Measurements from ENCODE around the gene MXRA8. TPM values are rescaled to one million over a fixed set of nuclear protein-coding genes. Genes with fewer than 3 reads are reported as not detected.

The MXRA8 gene
- total RNA-seq, 1 donor from 2014 or later = 78.1 TPM

DNA sequence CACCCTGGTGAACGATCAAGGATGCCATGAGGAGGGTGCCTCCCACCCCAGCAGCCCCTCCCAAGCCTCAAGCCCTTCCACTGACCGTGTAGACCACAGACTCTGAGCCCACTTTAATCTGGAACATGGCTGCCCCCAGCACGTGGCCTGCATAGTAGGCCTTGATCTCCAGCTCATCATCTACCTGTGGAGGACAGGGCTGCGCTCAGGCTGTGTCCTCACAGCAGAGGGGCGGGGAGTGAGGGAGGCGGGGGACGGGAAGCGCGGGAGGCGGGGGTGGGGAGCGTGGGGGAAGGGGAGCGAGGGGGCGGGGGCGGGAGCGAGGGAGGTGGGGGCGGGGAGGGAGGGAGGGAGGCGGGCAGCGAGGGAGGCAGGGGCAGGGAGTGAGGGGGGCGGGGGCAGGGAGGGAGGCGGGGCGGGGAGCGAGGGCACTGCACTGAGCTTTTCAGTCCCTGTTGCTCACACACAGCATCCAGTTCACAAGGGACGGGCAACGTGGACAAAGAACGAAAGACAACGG, 42.9 kb downstream of the MXRA8 start:
- no peak for TF ChIP-seq CTCF (conservative IDR thresholded peaks at IDR 0.05)
- DNase-seq (ENCODE audit: extremely low spot score, unreplicated experiment) = no peak
- no peaks in the 10 kb centered on the region for H3K27me3 Mint-ChIP-seq
- H3K4me3 Mint-ChIP-seq = no peak overlapping the region
- no peaks in the 10 kb centered on the region for H3K4me1 Mint-ChIP-seq (ENCODE audit: unreplicated experiment)
- no peaks in the 10 kb centered on the region for H3K9me3 Mint-ChIP-seq
- no peak overlapping the region for H3K27ac Mint-ChIP-seq
- peaks cover 3% of the 10 kb centered on the region for H3K36me3 Mint-ChIP-seq

DNA sequence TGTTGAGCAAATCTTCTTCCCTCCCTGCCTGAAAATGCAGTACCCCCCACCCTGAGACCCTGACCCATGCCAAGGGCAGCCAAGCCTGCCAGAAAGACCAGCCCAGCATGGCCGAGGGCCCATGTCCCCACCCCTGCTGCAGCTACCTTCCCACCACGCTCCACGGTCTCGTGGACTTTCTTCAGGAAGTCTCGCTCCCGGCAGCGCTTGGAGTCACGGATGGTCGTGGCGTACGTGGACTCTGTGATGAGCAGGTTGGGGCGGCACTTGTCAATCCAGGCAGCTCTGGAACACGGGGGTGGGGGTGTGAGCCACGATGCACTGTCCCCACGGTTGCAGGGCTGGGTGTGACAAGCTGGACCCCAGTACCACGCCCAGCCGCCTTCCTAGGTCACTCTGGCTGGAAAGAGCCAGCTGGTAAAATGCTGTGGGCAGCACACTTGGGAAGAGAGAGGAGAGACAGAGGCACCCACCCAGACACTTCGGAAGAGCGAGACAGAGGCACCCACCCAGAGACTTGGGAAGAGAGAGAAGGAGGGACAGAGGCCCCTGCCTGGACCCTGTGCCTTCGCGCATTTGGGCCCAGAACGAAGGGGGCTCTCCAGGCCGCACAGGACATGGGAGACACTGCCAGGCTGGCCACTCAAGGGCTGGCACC, 43.5 kb downstream of the MXRA8 start:
- no peak for DNase-seq (ENCODE audit: extremely low spot score, unreplicated experiment)
- Mint-ChIP-seq H3K4me1 (ENCODE audit: unreplicated experiment) (no peaks in the 10 kb centered on the region), H3K36me3 (peaks cover 3% of the 10 kb centered on the region), H3K27ac (no peak overlapping the region), H3K27me3 (no peaks in the 10 kb centered on the region), H3K4me3 (no peak overlapping the region), H3K9me3 (no peaks in the 10 kb centered on the region)
- no peak for TF ChIP-seq CTCF (conservative IDR thresholded peaks at IDR 0.05)

DNA sequence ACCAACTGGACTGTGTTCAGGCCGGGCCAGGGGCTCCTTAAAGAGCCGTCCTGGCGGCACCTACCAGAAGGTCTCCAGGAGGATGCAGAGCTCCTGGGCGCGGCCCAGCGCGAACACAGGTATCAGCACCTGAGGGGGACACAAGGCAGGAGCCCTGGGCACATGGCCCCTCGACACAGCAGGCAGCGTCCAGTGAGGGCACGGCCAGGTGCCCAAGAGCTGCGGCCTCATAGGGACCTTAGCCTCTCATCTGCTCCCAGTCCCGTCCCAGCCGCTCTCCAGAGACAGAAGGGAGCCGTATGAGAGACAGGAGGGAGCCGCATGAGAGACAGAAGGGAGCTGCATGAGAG, 44.1 kb downstream of the MXRA8 start:
- H3K36me3 Mint-ChIP-seq = peaks cover 3% of the 10 kb centered on the region
- H3K27ac Mint-ChIP-seq = no peak overlapping the region
- H3K27me3 Mint-ChIP-seq = no peaks in the 10 kb centered on the region
- H3K4me3 Mint-ChIP-seq = no peak overlapping the region
- H3K4me1 Mint-ChIP-seq (ENCODE audit: unreplicated experiment) = no peaks in the 10 kb centered on the region
- no peak for TF ChIP-seq CTCF (conservative IDR thresholded peaks at IDR 0.05)
- no peaks in the 10 kb centered on the region for H3K9me3 Mint-ChIP-seq
- no peak for DNase-seq (ENCODE audit: extremely low spot score, unreplicated experiment)

DNA sequence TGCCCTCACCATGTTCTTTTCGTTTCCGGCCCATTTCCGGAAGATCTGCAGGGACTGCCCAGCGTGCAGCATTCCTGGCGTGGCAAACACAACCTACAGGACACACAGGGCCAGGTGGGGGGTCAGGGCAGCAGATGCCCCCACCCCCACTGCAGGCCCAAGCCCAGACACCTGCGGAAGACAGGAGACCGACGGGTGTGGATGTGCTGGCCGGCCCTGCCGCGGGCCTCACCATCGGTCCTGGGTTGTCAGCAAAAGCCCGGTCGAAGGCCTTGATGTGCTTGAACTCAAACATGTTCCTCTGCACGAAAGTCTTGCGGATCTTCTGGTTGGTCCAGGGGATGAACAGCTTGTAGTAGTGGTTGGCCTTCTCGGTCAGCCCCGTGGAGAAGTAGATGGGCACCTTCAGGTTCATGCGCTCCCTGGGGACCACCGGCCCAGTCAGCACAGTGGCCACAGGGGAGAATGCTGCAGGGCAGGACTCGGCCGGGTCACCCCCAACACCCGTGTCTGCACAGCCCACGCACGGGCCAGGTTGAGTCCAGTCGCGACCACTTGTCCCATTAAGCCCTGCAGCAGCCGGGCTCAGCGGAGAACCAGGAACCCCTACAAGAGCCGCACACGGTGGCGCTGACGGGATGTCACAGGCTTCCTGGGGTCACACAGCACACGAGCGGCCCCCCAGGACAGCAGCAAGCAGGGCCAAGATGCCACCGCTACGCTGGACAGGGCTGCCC, 44.7 kb downstream of the MXRA8 start:
- Mint-ChIP-seq H3K27ac (no peak overlapping the region), H3K9me3 (no peaks in the 10 kb centered on the region), H3K4me1 (ENCODE audit: unreplicated experiment) (no peaks in the 10 kb centered on the region), H3K36me3 (peaks cover 3% of the 10 kb centered on the region), H3K4me3 (no peak overlapping the region), H3K27me3 (no peaks in the 10 kb centered on the region)
- no peak for TF ChIP-seq CTCF (conservative IDR thresholded peaks at IDR 0.05)
- no peak for DNase-seq (ENCODE audit: extremely low spot score, unreplicated experiment)

DNA sequence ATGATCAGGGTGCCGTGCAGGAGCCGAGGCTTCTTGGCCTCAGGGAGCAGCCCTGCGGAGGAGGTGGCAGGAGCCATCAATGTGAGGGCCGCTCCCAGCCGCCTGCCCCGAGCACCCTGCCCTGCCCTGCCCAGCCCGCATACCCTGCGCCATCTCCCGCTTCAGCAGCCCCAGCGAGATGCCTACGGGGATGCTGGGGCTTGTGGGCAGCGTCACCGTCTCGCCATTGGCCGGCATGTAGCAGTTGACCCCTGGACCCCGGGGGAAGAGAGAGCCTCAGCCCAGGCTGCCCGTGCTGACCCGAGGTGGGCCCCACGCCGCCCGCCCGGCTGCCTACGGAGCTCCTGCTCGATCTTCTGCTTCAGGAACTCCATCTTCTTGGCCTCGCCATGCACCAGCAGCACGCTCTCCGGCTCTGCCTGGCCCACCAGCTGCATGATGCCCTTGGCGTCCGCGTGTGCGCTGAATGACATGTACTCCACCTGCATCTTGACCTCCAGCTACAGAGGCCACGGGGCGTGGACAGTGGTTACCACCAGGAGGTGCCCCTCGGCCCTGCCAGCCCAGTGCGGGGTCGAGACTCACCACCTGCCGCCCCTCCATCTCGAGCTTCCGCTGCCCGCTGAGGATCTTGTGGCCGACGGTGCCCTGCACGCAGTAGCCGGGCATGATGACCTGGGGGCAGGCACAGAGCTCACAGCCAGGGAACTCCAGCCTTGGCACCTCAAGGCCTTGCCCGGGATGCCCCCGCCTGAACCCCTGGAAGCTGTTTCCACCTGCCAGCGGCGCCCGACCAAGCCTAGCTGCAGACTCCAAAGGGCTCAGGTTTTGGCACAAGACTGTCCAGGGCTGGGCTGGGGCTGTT, 45.7 kb downstream of the MXRA8 start:
- Mint-ChIP-seq H3K4me1 (ENCODE audit: unreplicated experiment) (no peaks in the 10 kb centered on the region), H3K4me3 (no peak overlapping the region)
- DNase-seq (ENCODE audit: extremely low spot score, unreplicated experiment) = no peak

More for the DNA sequence above, 45.7 kb downstream of the MXRA8 start:
- no peaks in the 10 kb centered on the region for H3K9me3 Mint-ChIP-seq
- H3K27me3 Mint-ChIP-seq = no peaks in the 10 kb centered on the region
- TF ChIP-seq CTCF (conservative IDR thresholded peaks at IDR 0.05) = no peak
- peaks cover 3% of the 10 kb centered on the region for H3K36me3 Mint-ChIP-seq
- H3K27ac Mint-ChIP-seq = no peak overlapping the region

Measured in type B pancreatic cell (in vitro differentiated cells).